HG03342 (cell line): ENCODE data around the gene SBNO1.
"Not testable (repeated sequence)": the region's sequence is repeated elsewhere in the genome, so short reads cannot be mapped to it uniquely, and the experiment has no call there.

Experiments
- ATAC-seq: cut with Tn5 transposase; IDR thresholded peaks from one replicate; pipeline ENCODE4 v1.9.1; 2021; ENCODE audit warnings: mild to moderate bottlenecking, moderate library complexity; ENCODE audit not compliant: unreplicated experiment

The SBNO1 gene

GRCh38 chr12:123388951-123389559, 24.4 kb upstream of the SBNO1 start:
- ATAC-seq = peak; percentile 19

GRCh38 chr12:123388177-123388950, 23.7 kb upstream of the SBNO1 start:
- peak; percentile 33 for ATAC-seq

GRCh38 chr12:123387508-123388176, 23.0 kb upstream of the SBNO1 start:
- ATAC-seq = no peak

- not testable (repeated sequence) for ATAC-seq
Measured at GRCh38 chr12:123385536-123385935, 20.9 kb upstream of the SBNO1 start.

- no peak for ATAC-seq
Measured at GRCh38 chr12:123384994-123385376, 20.3 kb upstream of the SBNO1 start.

- ATAC-seq = no peak
Measured at GRCh38 chr12:123384318-123384993, 19.8 kb upstream of the SBNO1 start.

GRCh38 chr12:123382684-123383083, 18.0 kb upstream of the SBNO1 start:
- ATAC-seq = no peak

GRCh38 chr12:123379391-123379790, 14.7 kb upstream of the SBNO1 start:
- no peak for ATAC-seq

GRCh38 chr12:123372415-123372814, 7.8 kb upstream of the SBNO1 start:
- not testable (repeated sequence) for ATAC-seq

GRCh38 chr12:123371667-123372368, 7.2 kb upstream of the SBNO1 start:
- not testable (repeated sequence) for ATAC-seq

GRCh38 chr12:123369229-123369628, 4.6 kb upstream of the SBNO1 start:
- ATAC-seq = no peak

GRCh38 chr12:123368431-123368830, 3.8 kb upstream of the SBNO1 start:
- not testable (repeated sequence) for ATAC-seq

- no peak for ATAC-seq
Measured at GRCh38 chr12:123367511-123367910, 2.9 kb upstream of the SBNO1 start.

GRCh38 chr12:123365025-123365917, 624 bp upstream of the SBNO1 start:
- ATAC-seq = peak; percentile 62

GRCh38 chr12:123363740-123364531, 711 bp downstream of the SBNO1 start:
- ATAC-seq = peak; percentile 3

GRCh38 chr12:123363390-123363739, 1.3 kb downstream of the SBNO1 start:
- no peak for ATAC-seq

GRCh38 chr12:123358035-123358434, 6.6 kb downstream of the SBNO1 start:
- no peak for ATAC-seq

- no peak for ATAC-seq
Measured at GRCh38 chr12:123356159-123356670, 8.4 kb downstream of the SBNO1 start.

- ATAC-seq = no peak
Measured at GRCh38 chr12:123354600-123354999, 10.0 kb downstream of the SBNO1 start.
